ENCODE data around the gene DKKL1. TPM values are rescaled to one million over a fixed set of nuclear protein-coding genes. Genes with fewer than 3 reads are reported as not detected.
A peak's percentile ranks its signal among the peaks of the same experiment; 100 is the strongest.

DKKL1 gene
- total RNA-seq, 1 donor from 2014 or later: not detected

DNA sequence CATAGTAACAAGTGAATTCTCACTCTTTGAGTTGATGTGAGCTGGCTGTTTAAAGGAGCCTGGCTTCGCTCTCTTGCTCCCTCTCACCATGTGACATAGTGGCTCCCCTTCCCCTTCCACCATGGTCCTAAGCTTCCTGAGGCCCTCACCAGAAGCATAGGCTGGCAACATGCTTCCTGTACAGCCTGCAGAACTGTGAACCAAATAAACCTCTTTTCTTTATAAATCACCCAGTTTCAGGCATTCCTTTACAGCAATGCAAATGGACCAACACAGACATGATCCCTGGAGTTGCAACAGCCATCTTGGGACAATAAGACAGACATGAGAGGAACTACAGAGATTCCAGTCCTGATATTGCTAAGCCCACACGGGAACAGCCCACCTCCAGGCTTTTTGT is 14.1 kb upstream of the DKKL1 start:
- Histone ChIP-seq H3K9me3 (no peaks in the 10 kb centered on the region), H3K27me3 (no peaks in the 10 kb centered on the region), H3K4me3 (no peak overlapping the region), H3K27ac (no peak overlapping the region), H3K36me3 (peaks cover 56 to 72% of the 10 kb centered on the region in 2 donors), H3K4me1 (no peaks in the 10 kb centered on the region)
- intact Hi-C loops (cut with DNase I): no loop called here
- TF ChIP-seq, protein P1, sequence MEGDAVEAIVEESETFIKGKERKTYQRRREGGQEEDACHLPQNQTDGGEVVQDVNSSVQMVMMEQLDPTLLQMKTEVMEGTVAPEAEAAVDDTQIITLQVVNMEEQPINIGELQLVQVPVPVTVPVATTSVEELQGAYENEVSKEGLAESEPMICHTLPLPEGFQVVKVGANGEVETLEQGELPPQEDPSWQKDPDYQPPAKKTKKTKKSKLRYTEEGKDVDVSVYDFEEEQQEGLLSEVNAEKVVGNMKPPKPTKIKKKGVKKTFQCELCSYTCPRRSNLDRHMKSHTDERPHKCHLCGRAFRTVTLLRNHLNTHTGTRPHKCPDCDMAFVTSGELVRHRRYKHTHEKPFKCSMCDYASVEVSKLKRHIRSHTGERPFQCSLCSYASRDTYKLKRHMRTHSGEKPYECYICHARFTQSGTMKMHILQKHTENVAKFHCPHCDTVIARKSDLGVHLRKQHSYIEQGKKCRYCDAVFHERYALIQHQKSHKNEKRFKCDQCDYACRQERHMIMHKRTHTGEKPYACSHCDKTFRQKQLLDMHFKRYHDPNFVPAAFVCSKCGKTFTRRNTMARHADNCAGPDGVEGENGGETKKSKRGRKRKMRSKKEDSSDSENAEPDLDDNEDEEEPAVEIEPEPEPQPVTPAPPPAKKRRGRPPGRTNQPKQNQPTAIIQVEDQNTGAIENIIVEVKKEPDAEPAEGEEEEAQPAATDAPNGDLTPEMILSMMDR (IDR thresholded peaks at IDR 0.05): no peak
- no peak for DNase-seq (ENCODE audit: low spot score in 2 of 2)

DNA sequence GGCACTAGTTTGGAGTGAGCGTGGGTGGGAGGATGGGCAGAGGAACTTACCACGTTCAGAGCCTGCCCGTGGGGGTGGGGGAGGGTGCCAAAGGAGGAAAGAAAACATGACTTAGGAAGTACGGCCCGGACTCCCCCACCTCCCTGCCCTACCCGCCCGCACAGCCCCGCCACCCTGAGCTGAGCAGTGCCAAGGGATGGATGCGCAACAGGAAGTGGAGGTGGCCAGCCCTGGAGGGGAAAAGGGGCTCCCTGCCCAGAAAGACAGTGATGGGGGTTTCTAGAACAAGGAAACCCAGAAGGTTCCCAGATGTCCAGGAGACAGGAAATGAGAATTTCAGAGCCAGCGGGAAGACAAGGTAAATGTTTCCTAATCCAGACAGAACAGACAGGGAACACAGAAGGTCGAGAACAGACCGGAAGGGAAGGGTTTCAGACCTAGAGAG is 7.7 kb upstream of the DKKL1 start:
- Histone ChIP-seq H3K4me3 (no peak overlapping the region), H3K27me3 (no peaks in the 10 kb centered on the region), H3K4me1 (no peaks in the 10 kb centered on the region), H3K9me3 (no peaks in the 10 kb centered on the region), H3K27ac (peak overlapping the region in 1 of 2 donors; percentile 1), H3K36me3 (peaks cover 26 to 43% of the 10 kb centered on the region in 2 donors)
- no peak for DNase-seq (ENCODE audit: low spot score in 2 of 2)
- TF ChIP-seq, protein P1 (IDR thresholded peaks at IDR 0.05): no peak
- intact Hi-C loops (cut with DNase I): no loop called here

DNA sequence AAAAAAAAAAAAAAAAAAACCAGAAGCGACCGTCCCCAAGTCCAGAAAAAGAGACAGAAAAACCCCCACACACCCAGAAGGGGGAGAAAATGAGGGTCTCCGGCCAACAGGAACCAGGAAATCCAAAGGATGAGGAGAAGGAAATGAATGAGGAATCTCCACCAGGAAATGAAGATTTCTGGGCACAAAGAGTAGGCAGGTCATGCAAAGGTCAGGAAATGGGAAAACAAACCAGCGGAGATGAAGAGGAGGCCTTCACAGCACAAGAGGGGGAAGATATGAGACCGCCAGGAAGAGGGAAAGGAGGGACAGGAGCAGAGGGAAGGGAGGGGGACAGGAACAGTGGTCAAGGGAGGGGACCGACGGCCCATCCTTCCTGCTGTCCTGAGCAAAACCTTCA is 7.3 kb upstream of the DKKL1 start:
- TF ChIP-seq, protein P1 (IDR thresholded peaks at IDR 0.05): no peak
- Histone ChIP-seq H3K27me3 (no peaks in the 10 kb centered on the region), H3K4me1 (no peaks in the 10 kb centered on the region), H3K9me3 (no peaks in the 10 kb centered on the region), H3K27ac (peak overlapping the region in 1 of 2 donors; percentile 1), H3K36me3 (peaks cover 23 to 38% of the 10 kb centered on the region in 2 donors), H3K4me3 (no peak overlapping the region)
- DNase-seq (ENCODE audit: low spot score in 2 of 2): no peak
- intact Hi-C loops (cut with DNase I): no loop called here

DNA sequence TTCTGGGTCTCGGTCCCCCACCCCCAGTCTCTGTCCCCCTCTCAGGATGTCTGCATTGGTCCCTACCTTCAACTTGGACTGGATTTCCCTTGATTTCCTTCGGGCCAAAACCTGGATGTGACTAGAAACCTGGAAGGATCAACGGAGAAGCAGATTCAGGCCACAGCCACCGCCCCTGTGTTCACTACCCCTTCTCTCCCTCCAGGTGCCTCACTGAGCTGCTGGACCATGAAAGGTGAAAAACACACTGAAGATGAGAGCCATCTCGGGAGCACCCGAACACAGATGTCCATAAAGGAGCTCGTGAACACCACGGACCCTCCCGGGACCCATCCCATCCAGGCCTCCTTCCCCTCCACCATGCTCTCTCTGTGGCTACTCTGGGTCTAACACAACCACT is 6.5 kb upstream of the DKKL1 start:
- intact Hi-C loops (cut with DNase I): no loop called here
- Histone ChIP-seq H3K36me3 (peaks cover 21 to 37% of the 10 kb centered on the region in 2 donors), H3K4me3 (no peak overlapping the region), H3K9me3 (no peaks in the 10 kb centered on the region), H3K4me1 (no peaks in the 10 kb centered on the region), H3K27ac (no peak overlapping the region), H3K27me3 (no peaks in the 10 kb centered on the region)
- no peak for DNase-seq (ENCODE audit: low spot score in 2 of 2)
- TF ChIP-seq, protein P1 (IDR thresholded peaks at IDR 0.05): no peak

DNA sequence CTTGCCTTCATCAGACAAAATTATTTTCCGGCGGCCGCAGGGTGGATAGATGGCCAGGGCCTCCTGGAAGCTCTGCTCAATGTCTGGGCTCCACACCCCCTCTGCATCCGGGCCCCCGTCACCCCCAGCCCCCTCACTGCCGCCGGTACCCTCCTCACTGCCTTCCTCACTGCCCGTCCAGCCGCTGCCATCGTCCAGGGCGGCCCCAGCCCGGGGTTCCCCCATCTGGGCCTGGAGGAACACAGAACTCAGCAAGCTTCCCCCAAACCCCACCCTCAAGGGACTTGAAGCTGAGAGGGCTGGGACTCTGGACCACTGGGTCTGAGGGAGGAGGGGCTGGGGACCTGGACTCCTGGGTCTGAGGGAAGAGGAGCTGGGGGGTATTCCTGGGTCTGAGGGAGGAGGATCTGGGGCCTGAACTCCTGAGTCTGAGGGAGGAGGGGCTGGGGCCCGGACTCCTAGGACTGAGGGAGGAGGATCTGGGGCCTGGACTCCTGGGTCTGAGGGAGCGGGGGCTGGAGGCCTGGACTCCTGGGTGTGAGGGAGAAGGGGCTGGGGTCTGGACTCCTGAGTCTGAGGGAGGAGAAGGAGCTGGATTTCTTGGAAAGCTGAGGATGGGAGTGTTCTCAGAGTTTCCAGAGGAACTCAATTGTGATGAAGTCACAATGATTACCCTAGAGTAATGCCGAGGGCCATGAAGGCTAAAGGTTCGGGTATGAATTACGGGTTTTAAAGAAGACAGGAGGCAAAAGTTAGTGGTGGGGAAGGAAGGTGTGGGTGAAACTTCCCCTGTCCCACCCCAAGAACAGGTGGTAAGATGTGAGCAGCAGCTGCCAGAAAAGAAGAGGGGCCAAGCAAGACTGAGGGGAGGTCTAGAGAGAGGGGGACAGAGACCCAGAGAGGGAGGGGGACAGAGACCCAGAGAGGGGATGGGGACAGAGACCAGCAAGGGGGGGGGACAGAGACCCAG is 3.5 kb upstream of the DKKL1 start:
- TF ChIP-seq, protein P1 (IDR thresholded peaks at IDR 0.05): no peak
- H3K27me3 ChIP-seq: no peaks in the 10 kb centered on the region
- H3K4me1 ChIP-seq: peaks cover 0 to 7% of the 10 kb centered on the region in 2 donors
- H3K9me3 ChIP-seq: no peaks in the 10 kb centered on the region
- H3K27ac ChIP-seq: peak overlapping the region; percentile 88 to 89
- no peak overlapping the region for H3K4me3 ChIP-seq
- H3K36me3 ChIP-seq: peaks cover 4 to 26% of the 10 kb centered on the region in 2 donors
- intact Hi-C loops (cut with DNase I): loop anchor here (5.0 kb wide), 3 partner anchors 232 to 723 kb away; partner anchors contain the start of genes DBP, PRMT1 and PRR12
- no peak for DNase-seq (ENCODE audit: low spot score in 2 of 2)
